ENCODE results near the gene TYMP. TPM values are rescaled to one million over a fixed set of nuclear protein-coding genes. Genes with fewer than 3 reads are reported as not detected.

Gene TYMP
- total RNA-seq, 1 experiment from 2014 or later = 5.9 TPM

- CTCF ChIA-PET = interaction anchor here (0.6 to 2.6 kb wide), 14 partner anchors 14 to 512 kb away, joined by 3 to 14 read pairs (median 4); partner anchors contain the start of genes LMF2 and SYCE3
- intact Hi-C loops (cut with micrococcal nuclease; ENCODE audit: unreplicated experiment) = loop anchor here (2.0 kb wide), 1 partner anchor 16 kb away; the partner anchor contains the start of gene NCAPH2
- Histone ChIP-seq H3K27ac (peak within 1 kb of the TSS; percentile 56), H3K36me3 (ENCODE audit: low read depth) (peaks cover 5% of the 10 kb centered on the region), H2AFZ (peak within 1 kb of the TSS; percentile 85), H3K4me3 (peak within 1 kb of the TSS; percentile 96), H3K79me2 (ENCODE audit: low read depth) (peaks cover 23% of the 10 kb centered on the region), H3K4me2 (peak within 1 kb of the TSS; percentile 94), H3K4me1 (replicated peaks; ENCODE audit: insufficient read depth) (peaks cover 23% of the 10 kb centered on the region), H4K20me1 (ENCODE audit: insufficient read depth) (peaks cover 24% of the 10 kb centered on the region), H3F3A (ENCODE audit: insufficient read depth, low read depth) (peaks cover 55% of the 10 kb centered on the region), H3K9me2 (ENCODE audit: insufficient read depth) (no peaks in the 10 kb centered on the region), H3K9me3 (ENCODE audit: insufficient read depth, low read depth) (no peaks in the 10 kb centered on the region), H3K27me3 (ENCODE audit: insufficient read depth, low read depth) (no peaks in the 10 kb centered on the region)
- POLR2A ChIA-PET (ENCODE audit: unreplicated experiment) = interaction anchor here (0.6 to 1.4 kb wide), 6 partner anchors 13 to 594 kb away, joined by 3 to 27 read pairs (median 4); partner anchors contain the start of genes LMF2 and NCAPH2
- no peak for TF ChIP-seq EZH2 (IDR thresholded peaks at IDR 0.05; ENCODE audit: low read depth)
- TF ChIP-seq, protein P1, sequence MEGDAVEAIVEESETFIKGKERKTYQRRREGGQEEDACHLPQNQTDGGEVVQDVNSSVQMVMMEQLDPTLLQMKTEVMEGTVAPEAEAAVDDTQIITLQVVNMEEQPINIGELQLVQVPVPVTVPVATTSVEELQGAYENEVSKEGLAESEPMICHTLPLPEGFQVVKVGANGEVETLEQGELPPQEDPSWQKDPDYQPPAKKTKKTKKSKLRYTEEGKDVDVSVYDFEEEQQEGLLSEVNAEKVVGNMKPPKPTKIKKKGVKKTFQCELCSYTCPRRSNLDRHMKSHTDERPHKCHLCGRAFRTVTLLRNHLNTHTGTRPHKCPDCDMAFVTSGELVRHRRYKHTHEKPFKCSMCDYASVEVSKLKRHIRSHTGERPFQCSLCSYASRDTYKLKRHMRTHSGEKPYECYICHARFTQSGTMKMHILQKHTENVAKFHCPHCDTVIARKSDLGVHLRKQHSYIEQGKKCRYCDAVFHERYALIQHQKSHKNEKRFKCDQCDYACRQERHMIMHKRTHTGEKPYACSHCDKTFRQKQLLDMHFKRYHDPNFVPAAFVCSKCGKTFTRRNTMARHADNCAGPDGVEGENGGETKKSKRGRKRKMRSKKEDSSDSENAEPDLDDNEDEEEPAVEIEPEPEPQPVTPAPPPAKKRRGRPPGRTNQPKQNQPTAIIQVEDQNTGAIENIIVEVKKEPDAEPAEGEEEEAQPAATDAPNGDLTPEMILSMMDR (conservative IDR thresholded peaks at IDR 0.05) = peak; percentile 31; the same call in 1 of the 2 replicates
- BruUV-seq (replicated peaks) = no TSS peak
- peak; percentile 94 to 97 for DNase-seq
Observed at GRCh38 chr22:50525104-50525857, 4.5 kb downstream of the TYMP start, which contains the start of gene SCO2. Gene SCO2 (minus strand): TSS chr22:50525598. CDS start chr22:50524411, 1,187 bp downstream.

DNA sequence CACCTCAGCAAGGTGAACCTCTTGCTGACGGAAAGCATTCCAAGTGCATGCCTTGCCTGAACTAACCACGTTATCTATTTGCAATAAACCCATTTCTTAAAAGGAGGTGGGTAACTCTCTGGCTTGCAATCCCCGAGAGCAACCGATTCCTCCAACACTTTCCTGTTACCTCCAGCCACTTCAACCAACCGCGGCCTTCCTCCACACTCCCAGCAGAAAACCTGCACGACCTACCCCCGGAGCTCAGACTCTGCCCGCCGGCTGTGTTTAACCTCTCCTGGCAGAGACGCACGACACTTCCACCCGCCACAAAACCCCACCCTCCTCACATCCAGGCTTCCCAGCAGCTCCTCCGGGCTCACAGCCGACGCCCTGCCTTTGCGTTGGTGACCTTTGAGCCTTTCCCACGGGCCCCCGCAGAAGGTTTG, 5.1 kb downstream of the TYMP start:
- Histone ChIP-seq H3K27me3 (ENCODE audit: insufficient read depth, low read depth) (no peaks in the 10 kb centered on the region), H3K9me3 (ENCODE audit: insufficient read depth, low read depth) (no peaks in the 10 kb centered on the region), H3K4me2 (peak overlapping the region; percentile 94), H3K9me2 (ENCODE audit: insufficient read depth) (no peaks in the 10 kb centered on the region), H2AFZ (peak overlapping the region; percentile 85), H3K4me1 (replicated peaks; ENCODE audit: insufficient read depth) (peaks cover 23% of the 10 kb centered on the region), H3K36me3 (ENCODE audit: low read depth) (peaks cover 7% of the 10 kb centered on the region), H4K20me1 (ENCODE audit: insufficient read depth) (peaks cover 24% of the 10 kb centered on the region), H3K79me2 (ENCODE audit: low read depth) (peaks cover 23% of the 10 kb centered on the region), H3F3A (ENCODE audit: insufficient read depth, low read depth) (peaks cover 53% of the 10 kb centered on the region), H3K4me3 (peak overlapping the region; percentile 96), H3K27ac (peak overlapping the region; percentile 56)
- intact Hi-C loops (cut with micrococcal nuclease; ENCODE audit: unreplicated experiment) = loop anchor here (2.0 kb wide), 1 partner anchor 16 kb away; the partner anchor contains the start of gene NCAPH2
- TF ChIP-seq, protein P1 (conservative IDR thresholded peaks at IDR 0.05) = no peak
- no peak for TF ChIP-seq EZH2 (IDR thresholded peaks at IDR 0.05; ENCODE audit: low read depth)
- BruUV-seq (replicated peaks) = no TSS peak
- ChIA-PET POLR2A (ENCODE audit: unreplicated experiment) (interaction anchor here (1.4 kb wide), 1 partner anchor 17 kb away, joined by 27 read pairs; the partner anchor contains the start of genes LMF2 and NCAPH2), CTCF (interaction anchor here (1.2 to 2.6 kb wide), 2 partner anchors 38 to 183 kb away, joined by 4 to 14 read pairs; partner anchors contain the start of gene SYCE3)
- DNase-seq = no peak

DNA sequence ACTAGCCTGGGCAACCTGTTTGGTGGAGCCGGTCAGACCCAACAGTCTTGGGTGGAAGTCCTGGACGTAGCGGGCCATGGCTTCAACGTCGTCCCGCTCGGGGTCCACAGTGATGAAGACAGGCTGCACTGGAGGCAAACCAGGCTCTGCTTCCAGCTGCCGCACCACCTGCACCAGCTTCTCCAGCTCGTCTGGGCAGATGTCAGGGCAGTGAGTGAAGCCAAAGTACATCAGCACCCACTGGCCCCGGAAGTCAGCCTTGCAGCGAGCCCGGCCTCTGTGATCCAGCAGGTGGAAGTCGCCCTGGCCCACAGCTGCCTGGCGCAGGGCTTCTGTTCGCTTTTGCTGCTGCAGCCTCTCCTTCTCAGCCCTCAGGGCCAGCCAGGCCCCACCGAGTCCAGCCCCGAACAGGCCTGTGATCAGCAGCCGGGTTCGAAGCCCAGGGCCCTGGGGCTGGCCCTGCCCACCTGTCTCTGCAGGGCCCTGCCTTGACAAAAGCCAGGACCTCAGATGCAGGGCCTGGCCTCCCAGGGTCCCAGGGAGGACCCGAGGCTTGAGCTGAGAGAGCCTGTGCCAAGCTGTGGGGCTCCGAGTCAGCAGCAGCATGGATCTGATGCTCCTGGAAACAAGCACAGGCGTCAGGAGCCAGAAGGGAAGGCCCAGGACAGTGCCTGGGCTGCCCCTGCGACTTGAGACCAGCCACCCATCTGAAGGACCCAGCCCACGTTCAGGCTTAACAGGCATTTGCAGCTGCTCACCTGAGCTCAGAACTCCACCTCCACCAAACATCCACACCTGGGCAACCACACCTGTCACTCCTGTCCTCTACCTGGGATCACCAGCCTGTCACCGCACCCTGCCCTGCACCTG, 5.8 kb downstream of the TYMP start:
- Histone ChIP-seq H3K9me3 (ENCODE audit: insufficient read depth, low read depth) (no peaks in the 10 kb centered on the region), H3K4me3 (peak overlapping the region; percentile 96), H2AFZ (no peak overlapping the region), H3K4me2 (peak overlapping the region; percentile 94), H3K36me3 (ENCODE audit: low read depth) (peaks cover 13% of the 10 kb centered on the region), H3K27ac (peak overlapping the region; percentile 56; the same call in 1 of the 2 replicates), H3K4me1 (replicated peaks; ENCODE audit: insufficient read depth) (peaks cover 23% of the 10 kb centered on the region), H3K27me3 (ENCODE audit: insufficient read depth, low read depth) (no peaks in the 10 kb centered on the region), H3K9me2 (ENCODE audit: insufficient read depth) (no peaks in the 10 kb centered on the region), H4K20me1 (ENCODE audit: insufficient read depth) (peaks cover 24% of the 10 kb centered on the region), H3K79me2 (ENCODE audit: low read depth) (peaks cover 23% of the 10 kb centered on the region), H3F3A (ENCODE audit: insufficient read depth, low read depth) (peaks cover 51% of the 10 kb centered on the region)
- POLR2A ChIA-PET (ENCODE audit: unreplicated experiment) = no interaction called here
- intact Hi-C loops (cut with micrococcal nuclease; ENCODE audit: unreplicated experiment) = loop anchor here (2.0 kb wide), 1 partner anchor 15 kb away; the partner anchor contains the start of gene NCAPH2
- TF ChIP-seq, protein P1 (conservative IDR thresholded peaks at IDR 0.05) = no peak
- TF ChIP-seq EZH2 (IDR thresholded peaks at IDR 0.05; ENCODE audit: low read depth) = no peak
- DNase-seq = peak in 1 of 2 experiments; percentile 28
- CTCF ChIA-PET = interaction anchor here (2.6 kb wide), 1 partner anchor 39 kb away, joined by 14 read pairs; the partner anchor contains the start of gene SYCE3
- BruUV-seq (replicated peaks) = TSS peak; percentile 37
